Endothelial cell of umbilical vein (primary cell): Measurements from ENCODE around the gene RALGAPA1. TPM values are rescaled to one million over a fixed set of nuclear protein-coding genes. Genes with fewer than 3 reads are reported as not detected.

Experiments
- BruUV-seq: library from RNA; stranded (reverse); fragments of 400-500 nt; replicated peaks from 2 replicates; lab custom pipeline; 2021; lab: Mats Ljungman, UMichigan
- CTCF ChIA-PET: fragments of 300-600, 350-600 bp; sonication (Branson Sonifier 250); formaldehyde crosslinking; loops from one replicate; lab custom pipeline; 2021; ENCODE audit warnings: antibody characterized with exemption, inconsistent platforms; lab: Charles Lee
- POLR2A ChIA-PET: fragments of 300-600, 350-600 bp; sonication (Branson Sonifier 250); formaldehyde crosslinking; loops from one replicate; lab custom pipeline; 2021; ENCODE audit warnings: antibody characterized with exemption, inconsistent platforms; lab: Charles Lee
- DNase-seq: peaks from one replicate; pipeline ENCODE4 v3.0.0-alpha.2; 2011; ENCODE audit warnings: low read depth, low spot score
- FAIRE-seq: peaks from 2 replicates; lab custom pipeline; 2011; peaks lifted over from hg19 to GRCh38; lab: Jason Lieb, UNC
- H2AFZ ChIP-seq: 2 replicates; pipeline ENCODE4 v1.6.0; 2012; ENCODE audit warnings: low read depth, low read length, control low read depth, inconsistent platforms
- H3K27ac ChIP-seq: 2 replicates; pipeline ENCODE4 v1.5.1; 2011; ENCODE audit warnings: low read depth, mild to moderate bottlenecking, control low read depth, low read length, moderate library complexity; ENCODE audit not compliant: insufficient read depth
- H3K27me3 ChIP-seq, 2 experiments: 2 replicates each; pipeline versions ENCODE4 v1.6.0 to v1.6.1; 2011; ENCODE audit warnings: low read length in 2 of 2, mixed read lengths in 1 of 2; ENCODE audit not compliant: control insufficient read depth in 2 of 2, insufficient read depth in 2 of 2
- H3K36me3 ChIP-seq, 2 experiments: 2 replicates in 1 of 2; 3 replicates in 1 of 2; pipeline ENCODE4 v1.5.1; 2011; ENCODE audit warnings: low read length in 2 of 2, mild to moderate bottlenecking in 1 of 2, moderate library complexity in 1 of 2; ENCODE audit not compliant: control insufficient read depth in 2 of 2, insufficient read depth in 2 of 2; ENCODE audit errors: extremely low read depth in 1 of 2
- H3K4me1 ChIP-seq: 3 replicates; pipeline ENCODE4 v1.5.1; 2011; ENCODE audit warnings: mild to moderate bottlenecking, low read length; ENCODE audit not compliant: control insufficient read depth, insufficient read depth; ENCODE audit errors: extremely low read depth
- H3K4me2 ChIP-seq: 2 replicates; pipeline ENCODE4 v1.6.1; 2011; ENCODE audit warnings: low read length, control low read depth, mixed read lengths; ENCODE audit not compliant: insufficient read depth
- H3K4me3 ChIP-seq, 3 experiments: fragments of 200-600 bp in 1 of 3; sonication (generic), shearing (Covaris generic) in 1 of 3; replicated peaks in 1 of 3; 2 replicates each; pipeline ENCODE4 v1.5.1; 2011 to 2016; ENCODE audit warnings: control low read depth in 3 of 3, low read length in 3 of 3, mild to moderate bottlenecking in 2 of 3, inconsistent platforms in 1 of 3, low read depth in 1 of 3, moderate library complexity in 1 of 3; ENCODE audit not compliant: insufficient read depth in 1 of 3
- H3K79me2 ChIP-seq: 2 replicates; pipeline ENCODE4 v1.6.0; 2012; ENCODE audit warnings: low read length, inconsistent platforms; ENCODE audit not compliant: control insufficient read depth, insufficient read depth
- H3K9ac ChIP-seq: replicated peaks from 2 replicates; pipeline ENCODE3; 2011; ENCODE audit warnings: low read length, control low read depth; ENCODE audit not compliant: insufficient read depth; ENCODE audit errors: extremely low read depth
- H3K9me1 ChIP-seq: replicated peaks from 3 replicates; pipeline ENCODE4 v1.6.0; 2011; ENCODE audit warnings: mild to moderate bottlenecking, low read length; ENCODE audit not compliant: control insufficient read depth, insufficient read depth; ENCODE audit errors: extremely low read depth
- H3K9me3 ChIP-seq: replicated peaks from 2 replicates; pipeline ENCODE4 v1.5.1; 2012; ENCODE audit warnings: low read length, inconsistent platforms; ENCODE audit not compliant: control insufficient read depth, insufficient read depth
- H4K20me1 ChIP-seq: replicated peaks from 2 replicates; pipeline ENCODE3; 2011; ENCODE audit warnings: mild to moderate bottlenecking, low read length; ENCODE audit not compliant: control insufficient read depth, insufficient read depth; ENCODE audit errors: extremely low read depth
- EZH2 ChIP-seq: IDR thresholded peaks from 2 replicates; pipeline ENCODE4 v1.6.1; 2012; ENCODE audit warnings: borderline replicate concordance, low read depth, mild to moderate bottlenecking, moderate library complexity, low read length, inconsistent platforms; ENCODE audit not compliant: severe bottlenecking
- FOS ChIP-seq: IDR thresholded peaks from 2 replicates; pipeline ENCODE4 v1.6.1; 2011; ENCODE audit warnings: mild to moderate bottlenecking, low read length, moderate library complexity, borderline replicate concordance; ENCODE audit not compliant: insufficient read depth
- GATA2 ChIP-seq: IDR thresholded peaks from 2 replicates; pipeline ENCODE4 v1.7.0; 2011; ENCODE audit warnings: low read depth, mild to moderate bottlenecking, moderate library complexity, mixed read lengths, low read length; ENCODE audit not compliant: insufficient read length, insufficient read depth
- JUN ChIP-seq: IDR thresholded peaks from 2 replicates; pipeline ENCODE4 v1.6.1; 2011; ENCODE audit warnings: borderline replicate concordance, low read depth; ENCODE audit not compliant: insufficient read length, insufficient read depth
- MYC ChIP-seq: IDR thresholded peaks from one replicate; pipeline ENCODE4 v1.6.1; 2011; ENCODE audit warnings: mild to moderate bottlenecking, low read depth, low read length
- POLR2A ChIP-seq: IDR thresholded peaks from 2 replicates; pipeline ENCODE4 v1.6.1; 2012; ENCODE audit warnings: low read depth, mild to moderate bottlenecking, control low read depth, low read length
- POLR2AphosphoS5 ChIP-seq: IDR thresholded peaks from 2 replicates; pipeline ENCODE4 v1.6.1; 2012; ENCODE audit warnings: low read depth, mild to moderate bottlenecking, control low read depth, low read length, moderate library complexity; ENCODE audit not compliant: insufficient read depth
- dilution Hi-C: fragments of 300-500 bp; cut with MboI; formaldehyde crosslinking; loops from one replicate; pipeline ENCODE4 v1.15.0; 2019; ENCODE audit warnings: low sequenced_read_pairs; ENCODE audit not compliant: extremely low pct_ligation_motif_present
- intact Hi-C: fragments of 100-400 bp; cut with micrococcal nuclease; formaldehyde crosslinking; loops from one replicate; pipeline ENCODE4 v1.10.0; 2022
- polyA plus RNA-seq, 4 experiments: library from polyadenylated mRNA; depleted of rRNA in 3 of 4; stranded (reverse) in 3 of 4; unstranded in 1 of 4; fragments of >200 nt; gene quantifications; 2 replicates each; pipeline versions ENCODE4 v1.2.1 to v1.2.3, GENCODE V29; 2011 to 2012; ENCODE audit warnings: missing spikeins in 1 of 4
- total RNA-seq: library from RNA; stranded (reverse); gene quantifications from 2 replicates; pipeline ENCODE4 v1.2.3, GENCODE V29; 2021
- TF ChIP-seq, protein P1 (sequence below), 2 donors: IDR thresholded peaks; 1 replicate in 1 of 2; 2 replicates in 1 of 2; pipeline ENCODE4 v1.5.1; 2011; ENCODE audit warnings: low read length in 2 of 2, mild to moderate bottlenecking in 2 of 2, moderate library complexity in 2 of 2, control low read depth in 1 of 2, inconsistent platforms in 1 of 2, low read depth in 1 of 2; ENCODE audit not compliant: insufficient read depth in 1 of 2; ENCODE audit errors: extremely low read depth in 1 of 2
- TF ChIP-seq, protein P2 (sequence below): IDR thresholded peaks from 2 replicates; pipeline ENCODE4 v1.6.1; 2011; ENCODE audit not compliant: insufficient read depth, insufficient read length

Gene RALGAPA1
- total and polyA plus RNA-seq, 2 donors (not counting 3 experiments of a cell fraction or from before 2014, with no cell fraction given): 6.1 to 30.9 TPM

DNA sequence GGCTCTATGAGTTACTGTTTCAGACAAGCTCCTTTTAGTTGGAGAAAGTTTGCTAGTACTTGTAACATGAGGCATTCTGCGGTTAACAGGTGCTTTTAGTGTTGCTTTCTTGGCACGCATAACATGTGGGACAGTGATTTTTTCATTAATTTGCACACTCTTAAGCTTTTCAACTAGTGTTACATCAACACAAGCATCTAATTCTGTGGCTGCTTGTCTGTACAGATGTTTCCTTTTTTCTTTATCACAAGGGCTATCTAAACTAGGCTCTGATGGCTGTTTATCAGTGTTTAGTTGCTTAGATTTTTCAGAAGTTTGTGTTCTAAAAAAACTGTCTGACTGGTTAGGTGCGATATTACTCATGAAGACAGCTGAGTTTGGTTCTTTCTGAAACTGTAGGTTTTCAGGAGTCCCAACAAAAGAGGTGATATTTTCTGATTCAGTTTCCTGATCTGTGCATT is 120.1 kb downstream of the RALGAPA1 start:
- Histone ChIP-seq H3K9me3 (no peaks in the 10 kb centered on the region), H3K79me2 (no peaks in the 10 kb centered on the region), H4K20me1 (no peaks in the 10 kb centered on the region), H3K36me3 (no peaks in the 10 kb centered on the region), H3K27me3 (no peaks in the 10 kb centered on the region), H3K4me3 (no peak overlapping the region), H3K4me1 (peaks cover 21% of the 10 kb centered on the region), H3K9me1 (no peaks in the 10 kb centered on the region), H3K9ac (peak overlapping the region; percentile 21), H3K4me2 (no peak overlapping the region), H3K27ac (no peak overlapping the region), H2AFZ (no peak overlapping the region)
- BruUV-seq: no TSS peak
- dilution Hi-C loops: loop anchor here (25.0 kb wide), 1 partner anchor 252 kb away; no protein-coding TSS in a partner anchor
- POLR2A ChIA-PET: no interaction called here
- CTCF ChIA-PET: interaction anchor here (0.8 to 4.9 kb wide), 17 partner anchors 10 to 966 kb away, joined by 3 to 55 read pairs (median 4); partner anchors contain the start of gene INSM2
- FAIRE-seq (peak; percentile 18), DNase-seq (peak; percentile 44)
- intact Hi-C loops: loop anchor here (10.0 kb wide), 1 partner anchor 474 kb away; no protein-coding TSS in a partner anchor
- TF ChIP-seq FOS (peak; percentile 35), GATA2 (peak; percentile 79), MYC (no peak)

DNA sequence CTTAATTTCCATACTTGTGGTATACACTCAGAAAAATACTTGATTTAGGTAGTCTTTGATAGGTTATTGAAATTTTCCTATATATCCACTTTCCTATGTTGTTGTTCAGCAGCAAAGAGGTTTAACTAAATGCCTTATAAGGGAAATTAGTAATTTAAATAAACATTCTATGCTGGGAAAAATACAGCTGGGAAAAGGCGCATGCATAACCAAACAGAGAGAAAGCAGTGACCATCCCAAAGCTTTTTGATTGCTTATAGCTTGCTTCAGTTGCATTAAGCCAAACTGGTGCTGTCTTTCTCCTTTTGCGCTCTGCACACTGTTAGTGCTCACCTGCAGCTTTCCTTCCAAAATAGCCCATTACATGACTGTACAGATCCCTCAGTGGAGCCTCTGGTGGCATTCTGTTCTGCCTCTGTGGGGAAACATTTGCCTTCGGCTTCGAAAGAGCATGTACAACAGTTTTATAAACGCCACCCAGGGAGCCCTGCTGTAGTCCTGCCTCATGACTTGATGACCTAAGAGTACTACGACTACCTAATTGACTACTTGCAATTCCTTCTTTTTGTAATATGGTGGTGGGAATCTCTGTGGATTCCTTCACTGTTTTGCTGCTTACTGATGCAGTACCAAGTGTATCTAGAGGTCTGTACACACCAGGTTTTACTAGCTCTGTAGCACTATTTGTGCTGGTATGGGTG is 120.8 kb downstream of the RALGAPA1 start:
- CTCF ChIA-PET: interaction anchor here (0.6 to 4.9 kb wide), 17 partner anchors 11 to 965 kb away, joined by 3 to 55 read pairs (median 5); partner anchors contain the start of gene INSM2
- BruUV-seq: no TSS peak

More for the DNA sequence above, 120.8 kb downstream of the RALGAPA1 start:
- dilution Hi-C loops (loop anchor here (25.0 kb wide), 1 partner anchor 251 kb away; no protein-coding TSS in a partner anchor), intact Hi-C loops (loop anchor here (10.0 kb wide), 1 partner anchor 473 kb away; no protein-coding TSS in a partner anchor)
- H2AFZ ChIP-seq: no peak overlapping the region
- H3K9ac ChIP-seq: no peak overlapping the region
- no peaks in the 10 kb centered on the region for H3K79me2 ChIP-seq
- H3K36me3 ChIP-seq: no peaks in the 10 kb centered on the region
- no peak for DNase-seq
- no peaks in the 10 kb centered on the region for H3K9me3 ChIP-seq
- H3K4me2 ChIP-seq: no peak overlapping the region
- no peaks in the 10 kb centered on the region for H4K20me1 ChIP-seq
- FAIRE-seq: no peak
- H3K4me1 ChIP-seq: peaks cover 16% of the 10 kb centered on the region
- H3K9me1 ChIP-seq: no peaks in the 10 kb centered on the region
- H3K27me3 ChIP-seq: no peaks in the 10 kb centered on the region
- POLR2A ChIA-PET: no interaction called here
- H3K4me3 ChIP-seq: no peak overlapping the region
- TF ChIP-seq, protein P1, sequence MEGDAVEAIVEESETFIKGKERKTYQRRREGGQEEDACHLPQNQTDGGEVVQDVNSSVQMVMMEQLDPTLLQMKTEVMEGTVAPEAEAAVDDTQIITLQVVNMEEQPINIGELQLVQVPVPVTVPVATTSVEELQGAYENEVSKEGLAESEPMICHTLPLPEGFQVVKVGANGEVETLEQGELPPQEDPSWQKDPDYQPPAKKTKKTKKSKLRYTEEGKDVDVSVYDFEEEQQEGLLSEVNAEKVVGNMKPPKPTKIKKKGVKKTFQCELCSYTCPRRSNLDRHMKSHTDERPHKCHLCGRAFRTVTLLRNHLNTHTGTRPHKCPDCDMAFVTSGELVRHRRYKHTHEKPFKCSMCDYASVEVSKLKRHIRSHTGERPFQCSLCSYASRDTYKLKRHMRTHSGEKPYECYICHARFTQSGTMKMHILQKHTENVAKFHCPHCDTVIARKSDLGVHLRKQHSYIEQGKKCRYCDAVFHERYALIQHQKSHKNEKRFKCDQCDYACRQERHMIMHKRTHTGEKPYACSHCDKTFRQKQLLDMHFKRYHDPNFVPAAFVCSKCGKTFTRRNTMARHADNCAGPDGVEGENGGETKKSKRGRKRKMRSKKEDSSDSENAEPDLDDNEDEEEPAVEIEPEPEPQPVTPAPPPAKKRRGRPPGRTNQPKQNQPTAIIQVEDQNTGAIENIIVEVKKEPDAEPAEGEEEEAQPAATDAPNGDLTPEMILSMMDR (IDR thresholded peaks at IDR 0.05; ENCODE audit: extremely low read depth in 1 of 2, insufficient read depth in 1 of 2, low read depth in 1 of 2, low read length in 2 of 2): no peak
- no peak for TF ChIP-seq MYC
- TF ChIP-seq FOS: no peak
- TF ChIP-seq, protein P2, sequence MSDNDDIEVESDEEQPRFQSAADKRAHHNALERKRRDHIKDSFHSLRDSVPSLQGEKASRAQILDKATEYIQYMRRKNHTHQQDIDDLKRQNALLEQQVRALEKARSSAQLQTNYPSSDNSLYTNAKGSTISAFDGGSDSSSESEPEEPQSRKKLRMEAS: no peak
- TF ChIP-seq EZH2: no peak
- no peak for TF ChIP-seq GATA2
- no peak for TF ChIP-seq JUN
- no peak for TF ChIP-seq POLR2A
- no peak for TF ChIP-seq POLR2AphosphoS5
- H3K27ac ChIP-seq: no peak overlapping the region
